NCI-H524 treated with DMSO at 0.1 percent for 48 hours (cell line): ENCODE data around the gene MBOAT2.

ENCODE experiments used
- DNase-seq: peaks from one replicate; lab custom pipeline; 2025; lab: John Stamatoyannopoulos, UW

Gene MBOAT2

GRCh38 chr2:8858264-8858663 lies 145.2 kb downstream of the MBOAT2 start:
- DNase-seq = no peak

DNA sequence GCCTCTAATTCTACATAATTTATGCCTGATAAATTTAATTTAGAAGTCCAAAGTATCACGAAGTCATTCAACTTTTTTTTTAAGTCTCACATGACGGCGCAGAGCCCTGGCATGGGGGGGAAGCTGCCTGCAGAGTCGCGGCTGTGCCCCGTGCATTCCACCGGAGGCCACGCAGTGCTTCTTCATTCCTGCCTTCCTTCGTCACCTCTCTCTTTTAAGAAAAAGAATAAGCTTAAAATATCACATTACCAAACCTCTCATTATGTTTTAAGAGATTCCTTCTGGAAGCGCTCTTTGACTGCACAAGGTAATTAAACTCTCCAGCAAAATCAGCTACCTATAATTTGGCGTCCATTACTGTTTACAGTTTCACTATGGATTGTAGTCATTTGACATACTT lies 145.8 kb downstream of the MBOAT2 start:
- DNase-seq = no peak

GRCh38 chr2:8856176-8856575 lies 147.3 kb downstream of the MBOAT2 start:
- DNase-seq = no peak

- no peak for DNase-seq
Observed at GRCh38 chr2:8855010-8855409, 148.5 kb downstream of the MBOAT2 start.

- no peak for DNase-seq
Observed at GRCh38 chr2:8853426-8853825, 150.1 kb downstream of the MBOAT2 start.

- no peak for DNase-seq
Observed at GRCh38 chr2:8851811-8852560, 151.5 kb downstream of the MBOAT2 start.

- no peak for DNase-seq
Observed at GRCh38 chr2:8850845-8851487, 152.5 kb downstream of the MBOAT2 start.

GRCh38 chr2:8849327-8849726 lies 154.2 kb downstream of the MBOAT2 start:
- no peak for DNase-seq

GRCh38 chr2:8848328-8849100 lies 155.0 kb downstream of the MBOAT2 start:
- no peak for DNase-seq

GRCh38 chr2:8847400-8847799 lies 156.1 kb downstream of the MBOAT2 start:
- no peak for DNase-seq

- no peak for DNase-seq
Observed at GRCh38 chr2:8841932-8842331, 161.6 kb downstream of the MBOAT2 start.

GRCh38 chr2:8840475-8841091 lies 162.9 kb downstream of the MBOAT2 start:
- DNase-seq = no peak

- no peak for DNase-seq
Observed at GRCh38 chr2:8839189-8839965, 164.1 kb downstream of the MBOAT2 start.

GRCh38 chr2:8837795-8838140 lies 165.7 kb downstream of the MBOAT2 start:
- no peak for DNase-seq

- peak; percentile 8 for DNase-seq
Observed at GRCh38 chr2:8836971-8837794, 166.3 kb downstream of the MBOAT2 start, which contains the start of gene KIDINS220. Gene KIDINS220, minus strand, starts transcription at chr2:8837613. Its CDS starts 10,520 bp downstream, at chr2:8827093.

DNA sequence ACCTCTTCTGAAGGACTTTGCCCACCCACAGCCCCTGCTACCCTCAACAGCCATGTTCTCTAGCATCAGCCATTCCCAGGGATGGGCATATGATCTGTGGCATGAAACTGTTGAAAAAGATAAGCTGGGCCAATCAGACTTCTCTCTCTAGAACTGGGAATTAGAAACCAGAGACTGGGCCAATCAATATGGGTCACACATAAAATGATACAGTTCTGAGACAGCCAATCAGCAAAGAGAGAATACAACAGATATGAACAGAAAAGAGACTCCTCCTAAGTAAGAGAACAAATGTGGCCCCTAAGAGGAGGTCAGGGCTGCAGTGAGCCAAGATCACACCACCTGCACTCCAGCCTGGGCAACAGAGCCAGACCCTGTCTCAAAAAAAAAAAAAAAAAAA lies 168.2 kb downstream of the MBOAT2 start:
- no peak for DNase-seq

DNA sequence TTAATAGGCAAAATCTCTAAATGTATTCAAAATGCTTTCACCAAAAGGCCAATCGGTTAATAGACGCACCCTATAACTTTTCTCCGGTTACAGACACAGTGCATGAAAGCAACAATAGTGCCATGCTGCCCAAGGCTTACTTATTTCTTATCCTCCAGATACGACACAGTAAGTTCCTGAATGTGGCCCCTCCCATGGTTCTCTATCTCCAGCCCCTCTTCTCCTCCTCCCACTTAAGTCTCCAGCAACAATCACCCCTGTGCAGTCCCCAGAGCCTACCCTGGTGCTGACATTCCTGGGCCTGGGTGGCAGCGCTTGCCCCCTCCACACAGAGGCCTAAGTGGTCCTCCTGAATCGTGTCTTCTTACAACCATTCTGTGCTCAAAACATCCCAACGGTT lies 169.6 kb downstream of the MBOAT2 start:
- no peak for DNase-seq

GRCh38 chr2:8831516-8831915 lies 172.0 kb downstream of the MBOAT2 start:
- DNase-seq = no peak

- DNase-seq = no peak
Observed at GRCh38 chr2:8827729-8828128, 175.8 kb downstream of the MBOAT2 start.

DNA sequence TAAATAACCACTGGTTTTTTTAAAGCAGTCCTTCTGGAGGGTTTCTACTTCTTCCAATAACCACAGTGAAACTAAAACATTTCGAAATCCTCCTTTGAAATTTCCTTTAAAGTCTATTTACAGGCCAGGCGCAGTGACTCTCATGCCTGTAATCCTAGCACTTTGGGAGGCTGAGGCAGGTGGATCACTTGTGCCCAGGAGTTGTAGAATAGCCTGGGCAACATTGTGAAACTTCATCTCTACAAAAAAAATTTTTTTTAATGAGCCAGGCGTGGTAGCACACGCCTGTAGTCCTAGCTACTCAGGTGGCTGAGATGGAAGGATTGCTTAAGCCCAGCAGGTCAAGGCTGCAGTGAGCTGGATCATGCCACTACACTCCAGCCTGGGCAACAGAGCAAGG lies 181.3 kb downstream of the MBOAT2 start:
- no peak for DNase-seq
